Stimulated activated CD8-positive, alpha-beta memory T cell treated with anti-CD3 and anti-CD28 coated beads, Interleukin-15, amount 100 ng/mL, for 24 hours (primary cell): ENCODE measurements around the gene ENPP1.
"Not testable (repeated sequence)": the region's sequence is repeated elsewhere in the genome, so short reads cannot be mapped to it uniquely, and the experiment has no call there.

Experiments used
- DNase-seq: peaks from one replicate; pipeline ENCODE4 v3.0.0-alpha.2; 2020; ENCODE audit warnings: low read depth

ENPP1 gene

DNA sequence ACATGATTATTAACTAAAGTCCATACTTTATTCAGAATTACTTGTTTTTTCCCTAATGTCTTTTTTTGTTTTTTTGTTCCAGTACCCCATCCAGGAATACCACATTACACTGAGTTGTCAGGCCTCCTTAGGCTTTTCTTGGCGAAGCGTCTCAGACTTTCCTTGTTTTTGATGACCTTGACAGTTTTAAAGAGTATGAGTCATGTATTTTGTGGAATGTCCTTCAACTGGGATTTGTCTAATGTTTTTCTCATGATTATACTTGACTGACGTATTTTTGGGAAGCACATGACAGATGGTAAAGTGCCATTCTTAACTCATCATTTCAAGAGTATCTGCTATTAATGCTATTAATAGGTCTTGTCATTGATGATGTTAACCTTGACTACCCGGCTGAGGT lies 23.6 kb downstream of the ENPP1 start:
- no peak for DNase-seq

DNA sequence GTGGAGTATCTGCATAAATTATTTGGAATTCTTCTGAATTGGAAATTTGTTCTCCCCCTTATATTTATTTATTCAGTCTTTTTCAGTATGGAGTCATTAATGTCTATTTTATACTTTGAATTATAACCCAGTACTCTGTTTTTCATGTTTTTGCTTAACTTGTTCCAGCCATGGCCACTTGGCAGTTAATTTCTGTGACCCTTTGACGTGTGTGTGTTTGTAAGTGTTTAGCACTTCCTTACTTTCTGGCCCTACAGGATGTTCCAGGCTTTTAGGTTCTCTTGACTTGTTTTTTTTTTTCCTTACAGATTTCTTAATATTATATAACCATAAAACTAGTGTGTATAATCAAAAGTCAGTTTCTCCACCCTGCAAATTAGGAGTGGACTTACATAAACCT lies 24.1 kb downstream of the ENPP1 start:
- DNase-seq, result no peak

DNA sequence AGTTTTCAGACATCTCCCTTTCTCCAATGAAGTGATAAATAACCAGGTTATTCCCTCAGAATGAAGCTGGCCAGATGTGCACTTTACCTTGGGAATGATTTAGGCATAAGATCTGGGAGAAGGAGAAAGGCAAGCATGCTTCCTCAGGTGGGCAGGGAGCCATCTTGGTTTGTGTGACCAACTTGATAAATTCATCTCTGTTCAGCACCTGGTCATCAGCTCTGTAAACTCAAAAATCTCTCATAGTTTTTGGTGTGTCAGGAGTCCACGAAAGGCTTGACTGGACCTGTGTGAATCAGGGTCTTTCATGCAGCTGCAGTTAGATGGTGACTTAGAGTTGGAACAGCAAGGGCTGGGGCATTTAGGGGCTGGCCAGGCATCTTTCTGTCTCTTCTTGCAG lies 24.5 kb downstream of the ENPP1 start:
- DNase-seq, result no peak

DNA sequence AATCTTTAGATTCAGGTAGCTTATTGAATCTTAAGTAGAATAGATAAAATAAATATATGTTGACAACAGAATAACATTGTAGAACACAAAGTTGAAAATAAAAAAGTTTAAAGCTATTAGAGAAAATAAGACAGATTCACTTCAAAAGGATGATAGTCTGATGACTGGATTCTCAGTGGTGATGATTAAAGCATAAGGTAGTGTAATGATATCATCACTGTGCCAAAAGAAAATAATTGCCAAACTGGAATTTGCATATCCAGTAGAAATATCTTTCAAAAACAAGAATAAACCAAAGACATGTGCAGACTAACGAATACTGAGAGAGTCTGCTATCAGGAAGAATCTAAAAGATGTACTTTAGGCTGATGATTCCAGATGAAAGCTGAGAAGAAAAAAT lies 30.2 kb downstream of the ENPP1 start:
- DNase-seq, result no peak

DNA sequence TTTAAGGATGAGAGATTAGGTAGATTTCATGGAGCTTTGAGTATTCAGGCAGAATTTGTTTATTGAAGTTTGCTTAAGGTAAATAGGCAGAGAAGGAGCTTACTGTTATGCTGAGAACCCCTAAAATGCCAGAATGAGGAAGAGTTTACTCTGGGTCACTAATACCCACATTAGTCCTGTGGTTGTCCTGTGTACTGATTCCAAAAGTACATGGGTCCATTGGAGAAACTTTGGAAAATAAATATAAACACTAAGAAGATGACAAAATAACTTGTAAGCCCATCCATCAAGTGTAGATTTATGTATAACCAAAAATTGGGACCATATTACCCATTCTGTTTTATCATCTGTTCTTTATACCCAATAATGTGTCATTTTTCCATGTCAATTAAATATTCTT lies 31.6 kb downstream of the ENPP1 start:
- DNase-seq, result no peak

DNA sequence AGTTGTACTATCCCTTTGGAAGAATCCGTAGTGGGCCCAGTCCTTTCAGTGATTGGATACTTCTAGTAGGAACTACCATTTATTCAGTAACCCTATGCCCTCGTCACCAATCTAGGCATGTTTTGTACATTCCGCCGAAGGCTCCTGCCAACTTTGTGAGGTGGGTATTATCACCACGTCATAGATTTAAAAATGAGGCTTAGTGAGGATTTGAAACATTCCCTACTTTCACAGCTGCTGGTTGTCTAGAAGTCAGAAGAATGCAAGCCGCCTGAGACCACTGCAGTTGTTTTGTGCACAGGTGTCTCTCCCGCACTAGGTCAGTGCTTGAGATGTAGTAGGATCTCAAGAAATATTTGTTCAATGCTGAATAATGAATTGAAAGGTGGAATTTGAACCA lies 32.6 kb downstream of the ENPP1 start:
- no peak for DNase-seq

DNA sequence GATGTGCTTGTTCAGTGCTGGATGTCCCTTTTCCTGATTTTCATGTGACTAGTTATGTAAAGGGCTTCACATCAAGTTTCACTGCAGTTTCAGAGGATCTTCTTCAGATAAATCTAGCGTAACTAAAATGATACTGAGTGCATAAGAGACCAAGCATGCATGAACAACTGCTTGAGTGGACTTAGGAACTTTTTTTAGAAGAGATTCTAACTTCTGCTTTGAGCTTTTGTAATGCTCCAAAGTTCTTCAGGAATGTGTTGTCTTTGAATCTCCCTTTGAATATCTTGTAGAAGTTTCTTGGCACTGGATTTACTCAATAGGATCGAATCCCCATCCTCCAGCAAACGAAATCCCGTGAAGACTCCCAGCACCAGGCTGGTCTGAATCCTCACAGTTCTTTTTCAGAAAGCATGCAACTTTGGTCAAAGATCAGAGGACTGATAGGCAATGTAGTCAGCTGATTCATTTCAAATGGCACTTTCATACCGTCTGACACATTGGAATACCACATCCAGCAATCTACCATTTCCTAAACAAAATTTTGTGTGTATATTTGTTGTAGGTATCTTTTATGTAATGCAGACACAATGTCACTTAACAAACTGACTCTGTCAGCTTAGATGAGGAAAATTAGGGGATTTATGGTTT lies 33.2 kb downstream of the ENPP1 start:
- no peak for DNase-seq

DNA sequence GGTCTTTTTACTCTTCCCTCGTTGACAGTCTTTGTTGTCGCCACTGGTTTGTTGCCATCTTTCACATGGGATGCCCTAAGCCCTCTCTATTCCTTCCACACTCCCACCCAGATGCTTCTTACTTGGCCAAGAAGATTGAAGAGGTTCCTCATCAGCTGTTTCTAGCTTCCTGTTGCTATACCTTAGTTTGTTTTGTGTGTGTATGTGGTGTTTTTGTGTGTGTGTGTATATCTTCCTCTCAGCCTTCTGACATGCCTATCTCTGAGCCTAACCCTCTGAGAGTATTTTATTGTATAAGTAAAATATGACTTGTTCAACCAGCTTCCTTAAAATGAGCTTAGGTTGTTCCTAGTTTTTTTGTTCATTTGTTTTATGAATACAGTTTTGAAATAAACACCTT lies 35.9 kb downstream of the ENPP1 start:
- no peak for DNase-seq

DNA sequence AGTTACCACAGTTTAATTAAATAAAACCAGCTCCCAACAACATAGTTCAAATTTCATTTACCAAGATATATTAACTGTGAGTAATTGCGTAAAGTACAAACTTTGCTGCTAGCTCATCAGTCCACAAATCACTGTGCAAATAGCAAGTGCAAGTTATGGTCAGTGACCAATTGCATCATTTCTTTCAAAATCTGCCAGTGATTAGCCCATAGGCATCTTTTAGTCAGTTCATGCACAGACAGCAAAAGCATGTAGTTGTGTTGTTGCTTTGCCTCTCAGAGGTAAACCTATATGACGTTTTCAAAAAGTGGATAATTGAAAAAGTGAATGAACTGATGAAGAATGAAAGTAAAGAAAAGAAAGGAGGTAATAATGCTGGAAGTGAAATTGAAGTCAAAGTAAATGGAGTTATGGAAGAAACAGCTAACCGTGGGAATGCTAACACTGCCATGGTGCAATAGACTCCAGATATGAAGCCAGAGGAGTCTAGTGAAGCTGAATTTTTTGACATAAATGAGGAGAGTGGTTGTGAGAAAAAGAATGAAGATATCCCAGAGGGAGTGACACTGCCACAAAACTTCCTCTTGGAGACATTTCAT lies 36.5 kb downstream of the ENPP1 start:
- no peak for DNase-seq

DNA sequence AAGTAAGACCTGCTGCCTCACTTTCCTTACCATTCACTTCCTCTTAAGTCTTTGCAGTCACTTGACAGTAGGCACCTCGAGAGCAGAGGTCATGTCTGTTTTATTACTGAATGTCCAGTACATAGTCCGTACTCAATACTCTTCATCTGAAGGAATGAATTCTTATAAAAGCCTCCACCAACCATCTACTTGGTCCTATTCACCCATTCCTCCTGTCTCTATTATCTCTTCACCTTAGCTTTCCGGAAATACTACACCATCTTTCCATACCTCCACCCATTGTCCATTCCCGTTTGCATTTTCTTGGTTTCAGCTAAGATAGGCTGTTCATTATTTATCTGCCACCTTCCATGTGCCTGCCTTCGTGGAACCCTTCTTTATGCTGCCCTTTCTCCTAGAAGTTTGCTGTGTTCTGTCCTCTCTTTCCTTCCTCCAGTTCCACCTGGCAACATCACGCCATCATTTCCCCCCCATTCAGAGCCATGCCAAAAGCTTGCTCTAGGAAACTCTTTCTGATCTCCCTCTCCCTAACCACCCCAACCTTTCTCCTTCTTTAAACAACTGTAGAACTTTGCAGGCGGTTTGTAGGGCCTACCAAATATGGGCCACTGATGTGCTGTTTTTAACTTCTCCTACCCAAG lies 38.3 kb downstream of the ENPP1 start:
- no peak for DNase-seq

DNA sequence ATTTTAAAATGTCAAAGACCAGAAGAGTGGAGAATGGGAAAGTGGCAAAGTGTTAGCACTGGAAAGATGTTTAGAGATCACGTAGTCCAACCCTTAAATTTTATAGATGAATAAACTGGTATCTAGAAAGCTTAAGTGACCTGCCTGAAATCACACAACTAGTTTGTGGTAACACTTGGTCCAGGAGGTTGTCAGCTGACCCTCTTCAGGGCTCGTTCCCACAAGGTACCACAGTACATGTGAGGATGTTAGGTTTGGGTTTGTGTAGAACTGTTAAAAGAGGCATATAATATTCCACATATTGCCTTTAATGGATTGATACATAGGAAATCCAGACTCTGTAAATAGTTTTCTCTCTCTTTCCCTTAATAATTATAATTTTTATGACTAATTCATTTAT lies 39.1 kb downstream of the ENPP1 start:
- DNase-seq, result no peak

DNA sequence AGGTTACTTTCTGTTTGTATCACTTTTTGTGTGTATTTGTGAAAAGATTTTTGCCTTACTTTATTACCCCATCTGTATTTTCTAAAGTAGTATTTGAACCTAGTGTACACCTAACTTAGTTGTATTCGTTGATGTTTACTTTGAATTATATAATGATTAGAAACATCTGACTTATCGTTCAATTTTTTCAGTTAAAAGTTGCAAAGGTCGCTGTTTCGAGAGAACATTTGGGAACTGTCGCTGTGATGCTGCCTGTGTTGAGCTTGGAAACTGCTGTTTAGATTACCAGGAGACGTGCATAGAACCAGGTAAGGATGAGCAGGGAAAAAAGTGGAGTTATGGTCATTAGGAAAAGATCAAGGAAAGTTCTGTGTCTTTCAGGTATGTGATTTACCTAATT lies 42.0 kb downstream of the ENPP1 start:
- no peak for DNase-seq

DNA sequence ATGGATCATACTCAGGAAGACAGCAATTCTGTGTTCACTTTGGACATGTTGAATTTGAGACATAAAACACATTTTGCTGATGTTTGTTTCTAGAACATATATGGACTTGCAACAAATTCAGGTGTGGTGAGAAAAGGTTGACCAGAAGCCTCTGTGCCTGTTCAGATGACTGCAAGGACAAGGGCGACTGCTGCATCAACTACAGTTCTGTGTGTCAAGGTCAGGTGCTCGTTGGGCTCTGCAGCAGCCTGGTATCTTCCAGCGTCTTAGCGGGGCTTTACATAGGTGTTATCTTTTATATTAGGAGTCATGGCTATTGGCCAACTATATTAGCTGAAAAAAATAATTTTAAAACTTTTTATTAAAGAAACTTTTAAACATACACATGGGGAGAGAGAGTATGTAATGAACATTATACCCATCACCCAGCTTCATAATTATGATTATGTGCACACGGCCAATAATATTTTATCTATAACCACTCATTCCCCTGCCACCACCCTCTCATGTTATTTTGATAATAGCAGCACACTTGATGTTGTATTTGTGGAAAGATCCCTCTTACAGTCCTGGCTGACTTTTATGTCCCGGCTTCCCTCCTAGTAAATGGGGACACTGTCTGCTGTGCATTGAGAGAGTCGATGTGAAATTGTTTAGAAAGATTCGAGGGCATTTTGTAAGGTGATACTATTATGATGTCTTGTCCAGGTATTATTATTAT lies 43.4 kb downstream of the ENPP1 start:
- no peak for DNase-seq

DNA sequence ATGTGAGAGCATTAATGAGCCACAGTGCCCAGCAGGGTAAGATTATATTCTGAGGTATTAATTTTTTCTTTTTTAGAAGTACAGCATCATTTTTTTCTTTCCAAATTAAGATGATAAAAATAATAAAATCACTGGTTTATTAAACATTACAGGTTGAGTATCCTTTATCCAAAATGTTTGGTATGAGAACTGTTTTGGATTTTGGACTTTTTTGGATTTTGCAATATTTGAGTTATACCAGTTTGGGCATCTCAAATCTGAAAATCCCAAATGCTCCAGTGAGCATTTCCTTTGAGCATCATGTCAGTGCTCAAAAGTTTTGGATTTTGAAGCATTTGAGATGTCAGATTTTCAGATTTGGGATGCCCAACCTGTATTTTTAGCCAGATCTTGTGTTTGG lies 44.4 kb downstream of the ENPP1 start:
- no peak for DNase-seq

DNA sequence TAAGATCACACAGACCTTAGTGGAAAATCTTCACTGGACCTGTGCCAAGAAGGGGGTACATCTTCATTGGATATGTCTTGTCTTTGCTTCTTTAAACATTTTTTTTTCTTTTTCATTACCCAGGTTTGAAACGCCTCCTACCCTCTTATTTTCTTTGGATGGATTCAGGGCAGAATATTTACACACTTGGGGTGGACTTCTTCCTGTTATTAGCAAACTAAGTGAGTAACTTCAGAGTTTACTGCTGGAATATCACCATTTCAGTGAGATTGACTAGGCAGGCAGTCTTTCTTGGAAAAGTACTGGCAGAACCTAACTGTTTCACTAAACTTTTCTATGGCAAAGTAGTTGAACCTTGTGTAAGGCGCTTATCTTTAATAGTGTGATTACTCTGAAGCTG lies 47.0 kb downstream of the ENPP1 start:
- DNase-seq, result no peak

DNA sequence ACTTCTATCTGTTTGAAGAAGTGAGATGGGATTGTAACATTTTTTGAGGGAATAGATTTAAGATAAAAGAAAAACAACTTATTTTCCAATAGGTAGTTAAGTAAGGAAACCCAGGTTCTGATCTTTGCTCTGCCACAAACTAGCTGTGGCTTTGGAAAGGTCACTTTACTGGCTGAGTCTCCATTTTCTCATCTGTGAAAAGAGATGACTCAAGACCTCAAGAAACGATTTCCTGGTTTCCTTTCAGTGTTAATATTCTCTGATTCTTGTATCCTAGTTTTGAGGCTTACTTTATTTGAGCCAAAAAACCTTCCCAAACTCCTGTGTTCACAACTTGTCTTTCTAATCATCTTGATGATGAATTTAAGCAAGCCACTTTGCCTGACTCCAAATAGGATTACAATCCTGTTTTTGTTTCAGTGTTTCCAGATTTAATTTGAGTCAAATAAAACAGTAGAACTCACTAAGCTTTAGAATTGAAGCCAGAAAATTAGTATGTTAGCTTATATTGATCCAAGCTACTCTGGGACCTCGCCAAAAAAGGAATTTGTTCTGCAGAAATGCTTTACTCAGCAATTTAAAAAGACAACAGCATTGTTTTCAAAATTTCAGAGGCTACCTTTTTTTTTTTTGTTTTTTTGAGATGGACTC lies 51.1 kb downstream of the ENPP1 start:
- no peak for DNase-seq

DNA sequence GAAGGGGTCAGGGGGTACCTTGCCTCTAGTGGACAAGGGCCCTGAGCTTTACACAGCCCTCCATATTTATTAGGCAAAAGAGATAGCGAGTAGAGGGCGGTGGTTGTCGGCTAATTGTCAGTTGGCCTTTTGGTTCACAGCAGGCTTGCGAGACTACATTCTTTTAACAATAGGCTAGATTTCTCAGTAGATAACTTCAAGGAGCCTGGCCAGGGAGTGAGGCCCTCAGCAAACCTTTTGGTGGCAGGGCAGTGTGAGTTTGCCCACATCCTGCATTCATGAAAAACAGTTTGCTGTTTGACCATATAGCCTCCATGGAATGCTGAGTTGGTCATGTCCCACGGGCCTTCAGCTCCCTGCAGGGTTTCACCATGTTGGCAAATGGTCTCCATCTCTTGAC lies 51.8 kb downstream of the ENPP1 start:
- DNase-seq, result not testable (repeated sequence)

DNA sequence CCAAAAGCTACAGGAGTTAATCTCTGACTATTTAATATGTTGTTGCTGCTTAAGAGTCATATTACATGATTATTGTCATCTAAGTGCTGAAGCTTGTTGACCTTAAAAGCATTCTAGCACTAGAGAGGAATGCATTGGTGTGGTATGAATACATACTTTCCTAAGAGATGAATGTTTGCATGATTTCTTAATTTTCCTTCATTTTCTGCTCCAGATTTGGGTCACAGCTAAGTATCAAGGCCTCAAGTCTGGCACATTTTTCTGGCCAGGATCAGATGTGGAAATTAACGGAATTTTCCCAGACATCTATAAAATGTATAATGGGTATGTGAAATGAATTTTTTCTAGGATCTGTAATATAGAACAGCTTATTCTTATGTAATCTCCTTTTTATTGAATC lies 53.6 kb downstream of the ENPP1 start:
- no peak for DNase-seq

DNA sequence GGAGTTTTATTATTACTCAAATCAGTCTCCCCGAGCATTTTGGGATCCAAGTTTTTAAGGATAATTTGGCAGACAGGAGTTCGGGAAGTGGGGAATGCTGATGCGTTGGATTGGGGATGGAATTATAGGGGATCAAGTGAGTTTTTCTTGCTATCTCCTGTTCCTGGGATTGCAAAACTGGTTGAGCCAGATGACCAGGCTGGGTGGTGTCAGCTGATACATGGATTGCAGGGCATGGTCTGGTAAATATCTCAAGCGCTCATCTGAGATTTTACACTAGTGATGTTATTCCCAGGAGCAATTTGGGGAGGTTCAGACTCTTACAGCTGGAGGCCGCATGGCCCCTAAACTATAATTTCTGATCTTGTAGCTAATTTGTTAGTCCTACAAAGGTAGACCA lies 54.7 kb downstream of the ENPP1 start:
- DNase-seq, result no peak

DNA sequence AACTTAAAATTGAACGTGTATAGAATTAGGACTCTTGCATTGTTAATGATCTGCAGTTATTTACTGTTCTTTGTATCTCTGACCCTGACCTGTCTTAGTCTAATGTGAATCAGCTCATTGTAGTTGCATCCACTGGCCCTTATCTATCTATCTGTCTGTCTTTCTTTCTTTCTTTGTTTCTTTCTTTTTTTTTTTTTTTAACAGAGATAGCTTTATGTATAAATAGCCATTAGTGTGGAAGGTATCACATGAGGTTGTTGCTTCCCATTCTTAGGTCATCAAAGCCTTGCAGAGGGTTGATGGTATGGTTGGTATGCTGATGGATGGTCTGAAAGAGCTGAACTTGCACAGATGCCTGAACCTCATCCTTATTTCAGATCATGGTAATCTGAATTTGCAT lies 59.9 kb downstream of the ENPP1 start:
- no peak for DNase-seq

DNA sequence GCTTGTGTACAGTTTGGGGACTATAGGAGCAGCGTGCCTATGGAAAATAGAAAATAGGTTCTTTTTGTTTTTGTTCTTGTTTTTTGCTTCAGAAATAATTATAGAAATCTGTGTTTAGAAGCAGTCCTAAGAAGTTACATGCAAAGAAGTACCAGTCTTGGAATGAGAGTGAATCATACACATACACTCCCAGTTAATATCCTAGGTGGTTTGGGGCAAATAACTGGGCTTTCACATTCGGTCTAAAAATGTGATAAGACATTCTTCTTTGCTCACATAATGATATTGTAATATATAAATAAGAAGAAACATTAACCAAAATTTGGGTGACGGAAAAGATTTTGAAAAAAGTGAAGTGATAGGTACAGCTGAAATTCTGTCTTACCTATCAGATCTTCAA lies 61.0 kb downstream of the ENPP1 start:
- DNase-seq, result no peak

DNA sequence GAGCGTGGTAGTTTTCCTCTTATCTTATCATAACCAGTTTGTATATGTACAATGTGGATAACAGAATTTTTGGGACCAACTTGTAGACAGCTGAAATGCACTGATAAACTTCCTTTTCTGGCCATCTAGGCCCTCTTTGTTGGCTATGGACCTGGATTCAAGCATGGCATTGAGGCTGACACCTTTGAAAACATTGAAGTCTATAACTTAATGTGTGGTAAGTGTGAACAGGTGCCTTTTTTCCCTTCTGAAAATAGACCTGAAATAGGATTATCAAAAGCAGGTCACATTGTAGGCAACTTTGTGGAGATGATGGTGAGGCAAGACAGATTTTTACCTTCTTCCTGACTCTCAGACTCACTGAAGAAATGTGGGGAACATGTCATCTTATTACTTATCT lies 67.8 kb downstream of the ENPP1 start:
- no peak for DNase-seq

DNA sequence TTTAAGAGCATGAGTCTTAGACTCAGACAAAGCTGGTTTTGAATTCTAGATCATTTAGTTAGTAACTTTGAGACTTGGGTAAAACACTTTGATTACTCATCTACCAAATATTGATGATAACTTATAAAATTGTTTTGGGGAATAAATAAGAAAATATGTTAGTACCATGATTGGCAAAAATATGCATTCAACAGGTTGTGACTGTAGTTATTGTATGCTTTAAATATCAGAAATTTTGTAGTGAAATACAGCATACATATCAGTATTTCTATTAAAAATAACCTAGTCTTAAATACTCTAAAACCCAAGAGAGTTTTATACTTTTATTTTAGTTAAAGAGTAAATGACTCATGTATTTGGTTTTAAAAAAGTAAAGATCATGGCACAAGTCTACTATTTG lies 68.7 kb downstream of the ENPP1 start:
- no peak for DNase-seq
